ENCODE data around the gene GPX3. TPM values are rescaled to one million over a fixed set of nuclear protein-coding genes. Genes with fewer than 3 reads are reported as not detected.

GPX3 gene
- total and polyA plus RNA-seq, 2 donors (not counting 3 experiments of a cell fraction or from before 2014, with no cell fraction given): 5.1 to 17.1 TPM

GRCh38 chr5:151075698-151076331 is 55.4 kb downstream of the GPX3 start:
- Histone ChIP-seq H3K27me3 (ENCODE audit: control insufficient read depth in 2 of 2, insufficient read depth in 2 of 2, low read length in 2 of 2) (no peaks in the 10 kb centered on the region), H3K79me2 (ENCODE audit: control insufficient read depth, insufficient read depth, low read length) (peaks cover 42% of the 10 kb centered on the region), H2AFZ (ENCODE audit: low read depth, low read length) (no peak overlapping the region), H3K4me1 (ENCODE audit: control insufficient read depth, extremely low read depth, insufficient read depth, low read length) (peaks cover 32% of the 10 kb centered on the region), H4K20me1 (replicated peaks; ENCODE audit: control insufficient read depth, extremely low read depth, insufficient read depth, low read length) (no peaks in the 10 kb centered on the region), H3K36me3 (ENCODE audit: control insufficient read depth in 2 of 2, extremely low read depth in 1 of 2, insufficient read depth in 2 of 2, low read length in 2 of 2) (peaks cover 0 to 2% of the 10 kb centered on the region in 2 experiments), H3K9ac (replicated peaks; ENCODE audit: extremely low read depth, insufficient read depth, low read length) (no peak overlapping the region), H3K4me2 (ENCODE audit: insufficient read depth, low read length) (no peak overlapping the region), H3K9me1 (replicated peaks; ENCODE audit: control insufficient read depth, extremely low read depth, insufficient read depth, low read length) (no peaks in the 10 kb centered on the region), H3K4me3 (replicated peaks in 1 of 3; ENCODE audit: insufficient read depth in 1 of 3, low read depth in 1 of 3, low read length in 3 of 3) (no peak overlapping the region), H3K9me3 (replicated peaks; ENCODE audit: control insufficient read depth, insufficient read depth, low read length) (no peaks in the 10 kb centered on the region), H3K27ac (ENCODE audit: insufficient read depth, low read depth, low read length) (no peak overlapping the region)
- FAIRE-seq (no peak), DNase-seq (ENCODE audit: low read depth, low spot score) (no peak)
- POLR2A ChIA-PET: no interaction called here
- TF ChIP-seq MYC (IDR thresholded peaks at IDR 0.05; ENCODE audit: low read depth, low read length): no peak
- no peak for TF ChIP-seq FOS (IDR thresholded peaks at IDR 0.05; ENCODE audit: borderline replicate concordance, insufficient read depth, low read length)
- TF ChIP-seq CTCF (IDR thresholded peaks at IDR 0.05; ENCODE audit: extremely low read depth in 1 of 2, insufficient read depth in 1 of 2, low read depth in 1 of 2, low read length in 2 of 2): no peak
- no peak for TF ChIP-seq POLR2A (IDR thresholded peaks at IDR 0.05; ENCODE audit: low read depth, low read length)
- no peak for TF ChIP-seq MAX (IDR thresholded peaks at IDR 0.05; ENCODE audit: insufficient read depth, insufficient read length)
- TF ChIP-seq JUN (IDR thresholded peaks at IDR 0.05; ENCODE audit: borderline replicate concordance, insufficient read depth, insufficient read length, low read depth): no peak
- TF ChIP-seq GATA2 (IDR thresholded peaks at IDR 0.05; ENCODE audit: insufficient read depth, insufficient read length, low read depth, low read length): no peak
- TF ChIP-seq EZH2 (IDR thresholded peaks at IDR 0.05; ENCODE audit: borderline replicate concordance, low read depth, low read length, severe bottlenecking): no peak
- TF ChIP-seq POLR2AphosphoS5 (IDR thresholded peaks at IDR 0.05; ENCODE audit: insufficient read depth, low read depth, low read length): no peak
- CTCF ChIA-PET: interaction anchor here (1.1 to 1.7 kb wide), 3 partner anchors 23 to 24 kb away, joined by 3 to 5 read pairs (median 5); no protein-coding TSS in a partner anchor
- intact Hi-C loops (cut with micrococcal nuclease): no loop called here
- dilution Hi-C loops (cut with MboI; ENCODE audit: extremely low pct_ligation_motif_present, low sequenced_read_pairs): no loop called here
- BruUV-seq (replicated peaks): no TSS peak

Data from endothelial cell of umbilical vein (primary cell).